Cardiac fibroblast (primary cell): ENCODE results near the gene RSF1.
A peak's percentile ranks its signal among the peaks of the same experiment; 100 is the strongest.

Experiments used
- DNase-seq, 2 donors: peaks; one replicate each; pipeline versions ENCODE4 v3.0.0 to v3.0.0-alpha.2; 2010; ENCODE audit warnings: low read depth in 2 of 2
- H3K4me3 ChIP-seq, 2 donors: replicated peaks in 1 of 2; 1 replicate in 1 of 2; 2 replicates in 1 of 2; pipeline ENCODE4 v1.5.1; 2011; ENCODE audit warnings: low read depth in 2 of 2, low read length in 2 of 2, mild to moderate bottlenecking in 2 of 2, moderate library complexity in 1 of 2
- TF ChIP-seq, protein P1 (sequence below): IDR thresholded peaks from one replicate; pipeline ENCODE4 v1.5.1; 2011; ENCODE audit warnings: low read depth, mild to moderate bottlenecking, low read length, inconsistent platforms

Gene RSF1

DNA sequence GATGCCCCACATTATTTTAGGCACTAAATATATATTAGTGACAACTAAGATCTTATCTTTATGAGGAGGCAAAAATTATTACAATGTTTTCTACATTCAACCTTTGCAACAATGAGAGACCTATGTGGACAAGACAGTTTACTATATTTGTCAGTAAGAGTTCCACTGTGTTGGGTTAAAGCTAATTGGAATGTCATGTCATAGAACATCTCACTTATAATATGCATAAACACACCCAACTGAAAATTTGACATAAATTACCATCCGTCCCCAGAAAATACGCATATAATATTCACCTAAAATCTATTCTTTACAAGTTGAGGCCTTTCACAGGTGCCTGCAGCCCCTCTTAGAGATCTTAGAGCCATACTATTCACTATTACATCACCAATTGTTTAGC, 84.0 kb downstream of the RSF1 start:
- DNase-seq, result no peak
- TF ChIP-seq, protein P1, sequence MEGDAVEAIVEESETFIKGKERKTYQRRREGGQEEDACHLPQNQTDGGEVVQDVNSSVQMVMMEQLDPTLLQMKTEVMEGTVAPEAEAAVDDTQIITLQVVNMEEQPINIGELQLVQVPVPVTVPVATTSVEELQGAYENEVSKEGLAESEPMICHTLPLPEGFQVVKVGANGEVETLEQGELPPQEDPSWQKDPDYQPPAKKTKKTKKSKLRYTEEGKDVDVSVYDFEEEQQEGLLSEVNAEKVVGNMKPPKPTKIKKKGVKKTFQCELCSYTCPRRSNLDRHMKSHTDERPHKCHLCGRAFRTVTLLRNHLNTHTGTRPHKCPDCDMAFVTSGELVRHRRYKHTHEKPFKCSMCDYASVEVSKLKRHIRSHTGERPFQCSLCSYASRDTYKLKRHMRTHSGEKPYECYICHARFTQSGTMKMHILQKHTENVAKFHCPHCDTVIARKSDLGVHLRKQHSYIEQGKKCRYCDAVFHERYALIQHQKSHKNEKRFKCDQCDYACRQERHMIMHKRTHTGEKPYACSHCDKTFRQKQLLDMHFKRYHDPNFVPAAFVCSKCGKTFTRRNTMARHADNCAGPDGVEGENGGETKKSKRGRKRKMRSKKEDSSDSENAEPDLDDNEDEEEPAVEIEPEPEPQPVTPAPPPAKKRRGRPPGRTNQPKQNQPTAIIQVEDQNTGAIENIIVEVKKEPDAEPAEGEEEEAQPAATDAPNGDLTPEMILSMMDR, result no peak
- H3K4me3 ChIP-seq, result no peak overlapping the region

DNA sequence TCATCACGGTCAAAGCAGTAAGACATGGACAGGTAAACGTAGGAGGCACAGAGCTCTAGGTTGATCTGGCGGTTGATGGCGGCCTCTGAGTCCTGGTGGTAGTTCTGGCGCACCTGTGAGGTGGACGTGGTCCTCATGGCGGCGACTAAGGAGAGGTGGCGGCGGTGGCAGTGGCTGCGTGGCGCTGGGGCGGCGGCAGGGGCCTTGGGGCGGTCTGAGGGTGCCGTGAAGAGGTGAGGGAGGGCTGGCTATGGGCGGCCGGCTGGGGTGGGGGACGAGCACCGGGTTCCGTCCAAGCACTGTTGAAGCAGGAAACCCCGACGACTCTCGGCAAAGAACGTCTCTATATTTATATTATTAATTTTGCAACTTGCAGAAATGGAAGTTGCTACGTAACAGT, 85.6 kb downstream of the RSF1 start:
- no peak overlapping the region for H3K4me3 ChIP-seq
- DNase-seq, result no peak
- TF ChIP-seq, protein P1, result no peak

DNA sequence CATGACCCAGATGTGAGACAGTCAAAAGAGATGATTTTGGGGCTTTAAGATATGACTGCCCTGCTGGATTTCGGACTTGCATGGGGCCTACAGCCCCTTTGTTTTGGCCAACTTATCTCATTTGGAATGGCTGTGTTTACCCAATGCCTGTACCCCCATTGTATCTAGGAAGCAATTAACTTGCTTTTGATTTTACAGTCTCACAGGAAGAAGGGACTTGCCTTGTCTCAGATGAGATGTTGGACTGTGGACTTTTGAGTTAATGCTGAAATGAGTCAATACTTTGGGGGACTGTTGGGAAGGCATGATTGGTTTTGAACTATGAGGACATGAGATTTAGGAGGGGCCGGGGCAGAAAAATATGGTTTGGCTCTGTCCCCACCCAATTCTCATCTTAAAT, 88.4 kb downstream of the RSF1 start:
- DNase-seq, result no peak
- H3K4me3 ChIP-seq, result no peak overlapping the region
- TF ChIP-seq, protein P1, result no peak

DNA sequence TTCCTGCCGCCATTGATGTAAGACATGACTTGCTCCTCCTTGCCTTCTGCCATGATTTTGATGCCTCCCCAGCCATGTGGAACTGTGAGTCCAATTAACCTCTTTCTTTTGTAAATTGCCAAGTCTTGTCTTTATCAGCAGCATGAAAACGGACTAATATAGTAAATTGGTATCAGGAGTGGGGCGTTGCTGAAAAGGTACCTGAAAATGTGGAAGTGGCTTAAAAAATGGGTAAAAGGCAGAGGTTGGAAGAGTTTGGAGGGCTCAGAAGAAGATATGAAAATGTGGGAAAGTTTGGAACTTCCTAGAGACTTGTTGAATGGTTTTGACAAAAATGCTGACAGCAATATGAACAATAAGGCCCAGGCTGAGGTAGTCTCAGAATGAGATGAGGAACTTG, 89.7 kb downstream of the RSF1 start:
- no peak for DNase-seq
- H3K4me3 ChIP-seq, result no peak overlapping the region
- TF ChIP-seq, protein P1, result no peak

DNA sequence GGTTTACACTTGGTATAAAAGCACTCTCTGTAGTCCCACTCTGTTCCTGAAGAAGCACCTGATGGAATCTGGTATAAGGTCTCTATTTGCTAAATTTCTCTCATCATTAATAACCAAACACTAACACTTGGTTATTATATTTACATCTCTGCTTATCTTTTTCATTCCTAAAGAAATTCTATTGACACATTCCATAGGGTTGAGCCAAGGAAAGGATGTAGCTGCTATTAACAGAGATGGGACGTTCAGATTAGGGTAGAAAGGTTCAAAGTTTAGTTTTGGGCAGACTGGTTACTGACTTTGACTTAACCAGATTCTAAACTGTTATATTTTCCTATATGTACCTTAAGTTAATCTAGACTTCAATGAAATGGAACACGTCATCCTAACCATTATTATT, 91.5 kb downstream of the RSF1 start:
- TF ChIP-seq, protein P1, result no peak
- no peak for DNase-seq
- H3K4me3 ChIP-seq, result no peak overlapping the region

DNA sequence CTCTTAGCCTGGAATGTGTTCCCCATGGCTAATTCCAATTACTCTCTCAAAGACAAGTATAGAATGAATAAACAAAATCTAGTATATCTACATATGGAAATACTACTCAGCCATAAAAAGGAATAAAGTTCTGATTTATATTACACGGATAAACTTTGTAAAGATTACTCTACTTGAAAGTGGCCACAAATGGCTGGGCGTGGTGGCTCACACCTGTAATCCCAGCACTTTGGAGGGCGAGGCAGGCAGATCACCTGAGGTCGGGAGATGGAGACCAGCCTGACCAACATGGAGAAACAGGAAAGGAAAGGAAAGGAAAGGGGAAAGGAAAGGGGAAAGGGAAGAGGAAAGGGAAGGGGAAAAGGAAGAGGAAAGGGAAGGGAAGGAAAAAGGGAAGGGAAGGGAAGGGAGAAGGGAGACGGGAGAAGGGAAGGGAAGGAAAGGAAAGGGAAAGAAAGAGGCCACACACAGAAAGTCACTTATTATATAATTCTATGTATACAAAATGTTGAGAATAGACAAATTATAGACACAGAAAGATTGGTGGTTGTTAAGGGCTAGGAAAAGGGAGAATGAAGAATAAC, 92.2 kb downstream of the RSF1 start:
- TF ChIP-seq, protein P1, result no peak
- DNase-seq, result no peak
- H3K4me3 ChIP-seq, result no peak overlapping the region

DNA sequence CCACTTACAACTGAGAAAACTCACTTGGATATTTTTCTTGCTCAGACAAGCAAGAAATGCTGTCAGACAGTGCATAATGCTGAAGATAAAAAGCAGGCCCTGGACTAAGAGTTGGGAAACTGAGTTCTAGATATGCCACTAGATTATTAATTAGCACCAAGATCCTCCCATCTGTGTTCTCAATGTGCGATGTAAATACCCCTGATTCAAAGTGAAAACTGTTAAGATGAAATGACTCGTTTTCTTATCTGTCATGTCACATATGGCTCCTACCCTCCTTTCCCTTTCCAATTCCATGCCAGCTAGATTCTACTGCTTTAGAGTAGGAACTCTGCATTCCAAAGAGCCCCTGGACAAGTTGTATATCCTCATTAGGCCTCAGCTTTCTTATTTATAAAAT, 94.0 kb downstream of the RSF1 start:
- H3K4me3 ChIP-seq, result no peak overlapping the region
- TF ChIP-seq, protein P1, result no peak
- peak in 1 of 2 donors; percentile 2 for DNase-seq
